T-helper 1 cell treated with Interleukin-12 subunit alpha and Interleukin-12 subunit beta and Interleukin-4 antibody, amounts not matched to agents 30 ng/mL and 1 ng/mL, for 36 hours (primary cell): Measurements from ENCODE around the gene FSCN2. TPM values are rescaled to one million over a fixed set of nuclear protein-coding genes. Genes with fewer than 3 reads are reported as not detected.

Source experiments
- intact Hi-C: fragments of 100-400 bp; cut with micrococcal nuclease; formaldehyde crosslinking; loops from one replicate; pipeline ENCODE4 v1.15.1; 2024
- total RNA-seq: library from RNA; stranded (reverse); gene quantifications from 2 replicates; pipeline ENCODE4 v1.2.3, GENCODE V29; 2022

FSCN2 gene, protein sequence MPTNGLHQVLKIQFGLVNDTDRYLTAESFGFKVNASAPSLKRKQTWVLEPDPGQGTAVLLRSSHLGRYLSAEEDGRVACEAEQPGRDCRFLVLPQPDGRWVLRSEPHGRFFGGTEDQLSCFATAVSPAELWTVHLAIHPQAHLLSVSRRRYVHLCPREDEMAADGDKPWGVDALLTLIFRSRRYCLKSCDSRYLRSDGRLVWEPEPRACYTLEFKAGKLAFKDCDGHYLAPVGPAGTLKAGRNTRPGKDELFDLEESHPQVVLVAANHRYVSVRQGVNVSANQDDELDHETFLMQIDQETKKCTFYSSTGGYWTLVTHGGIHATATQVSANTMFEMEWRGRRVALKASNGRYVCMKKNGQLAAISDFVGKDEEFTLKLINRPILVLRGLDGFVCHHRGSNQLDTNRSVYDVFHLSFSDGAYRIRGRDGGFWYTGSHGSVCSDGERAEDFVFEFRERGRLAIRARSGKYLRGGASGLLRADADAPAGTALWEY
- total RNA-seq = 0.27 and 0.37 TPM in 2 replicates

DNA sequence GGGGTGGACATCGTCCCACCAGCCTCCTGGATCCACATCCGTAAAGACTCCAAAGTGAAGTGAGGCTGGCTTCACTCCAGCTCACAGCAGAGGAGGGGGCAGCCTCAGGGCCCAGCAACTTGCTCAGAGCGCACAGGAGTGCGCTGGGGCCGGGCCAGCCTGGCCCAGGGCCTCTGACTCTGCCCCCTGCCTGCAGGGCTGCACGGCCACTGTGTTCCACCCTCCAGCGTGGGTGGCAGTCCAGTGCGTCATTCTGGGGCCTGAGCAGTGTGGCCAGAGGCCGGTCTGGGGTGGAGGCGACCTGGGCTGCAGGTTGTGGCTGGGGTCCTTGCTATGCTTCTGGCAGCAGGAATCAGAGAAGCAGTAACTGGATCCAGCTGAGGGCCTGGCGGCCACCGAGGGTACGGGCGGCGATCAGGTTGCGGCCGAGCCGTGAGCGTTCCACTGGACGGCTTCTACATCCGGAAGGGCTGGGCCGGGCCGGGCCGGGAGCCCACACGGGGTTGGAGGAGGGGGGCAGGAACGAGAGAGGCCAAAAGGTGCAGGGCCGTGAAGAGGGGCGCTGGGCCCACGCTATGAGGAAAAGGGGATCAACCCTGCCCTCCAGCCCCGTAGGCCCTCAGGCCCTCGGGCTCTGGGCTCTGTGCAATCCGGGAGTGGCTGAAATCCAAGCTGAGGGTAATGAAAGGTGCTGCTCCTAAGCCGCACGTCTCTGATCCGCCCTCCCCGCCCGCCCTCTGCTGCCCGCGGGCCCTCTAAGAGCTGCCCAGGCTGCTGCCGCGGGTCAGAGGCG lies at the start of gene FSCN2:
FSCN2 (plus strand) TSS at position 787 of the 793 bp plus-strand sequence. CDS start 155 bp downstream, outside the sequence.
- intact Hi-C loops = no loop called here

- intact Hi-C loops = loop anchor here (5.0 kb wide), 1 partner anchor 377 kb away; no protein-coding TSS in a partner anchor
Observed at GRCh38 chr17:81479175-81480071, 48.8 kb upstream of the FSCN2 start.

DNA sequence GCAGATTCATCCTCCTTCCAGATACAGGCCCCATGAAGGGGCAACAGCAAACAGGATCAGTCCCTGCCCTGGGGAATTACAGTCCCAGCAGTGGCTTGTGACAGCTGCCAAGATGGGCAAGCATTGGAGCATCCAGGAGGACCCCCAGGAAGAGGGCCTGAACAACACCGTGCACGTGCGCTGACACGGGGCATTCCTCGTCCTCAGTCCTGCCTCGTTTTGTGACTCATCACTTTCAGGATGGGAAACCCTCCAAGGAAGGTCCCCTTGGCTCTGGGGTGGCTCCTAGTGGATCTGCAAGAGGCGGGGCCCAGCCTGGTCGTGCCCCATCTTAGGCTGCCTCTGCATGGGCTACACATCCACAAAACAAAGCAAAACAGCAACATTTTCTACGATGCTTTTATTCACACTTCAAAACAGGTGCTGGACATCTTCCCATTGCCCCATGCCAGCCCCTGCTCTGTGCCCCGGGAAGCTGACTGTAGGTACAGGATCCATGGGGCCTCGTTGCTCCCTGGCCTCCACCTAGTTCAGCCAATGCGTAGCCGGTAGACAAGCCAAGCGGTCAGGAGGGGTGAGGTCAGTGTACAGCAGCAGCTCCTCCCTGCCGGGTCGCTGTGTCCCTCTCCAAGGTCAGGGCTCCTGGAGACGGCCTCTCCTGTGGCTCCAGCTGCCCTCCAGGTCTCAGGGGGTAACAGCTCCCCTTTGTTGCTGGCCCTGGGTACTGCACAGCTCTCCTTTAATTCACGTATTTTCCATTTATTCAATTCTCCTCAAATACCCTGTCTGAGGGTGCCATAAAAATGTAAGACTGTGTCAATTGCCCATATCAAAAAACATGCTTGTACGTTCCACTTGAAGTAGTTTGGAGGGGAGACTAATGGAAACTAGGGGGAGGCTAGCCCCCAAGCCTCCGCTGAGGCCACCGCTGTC lies 47.8 kb upstream of the FSCN2 start:
- intact Hi-C loops = loop anchor here (5.0 kb wide), 1 partner anchor 378 kb away; no protein-coding TSS in a partner anchor

- intact Hi-C loops = loop anchor here (5.0 kb wide), 1 partner anchor 379 kb away; no protein-coding TSS in a partner anchor
Observed at GRCh38 chr17:81481073-81481799, 46.9 kb upstream of the FSCN2 start.

DNA sequence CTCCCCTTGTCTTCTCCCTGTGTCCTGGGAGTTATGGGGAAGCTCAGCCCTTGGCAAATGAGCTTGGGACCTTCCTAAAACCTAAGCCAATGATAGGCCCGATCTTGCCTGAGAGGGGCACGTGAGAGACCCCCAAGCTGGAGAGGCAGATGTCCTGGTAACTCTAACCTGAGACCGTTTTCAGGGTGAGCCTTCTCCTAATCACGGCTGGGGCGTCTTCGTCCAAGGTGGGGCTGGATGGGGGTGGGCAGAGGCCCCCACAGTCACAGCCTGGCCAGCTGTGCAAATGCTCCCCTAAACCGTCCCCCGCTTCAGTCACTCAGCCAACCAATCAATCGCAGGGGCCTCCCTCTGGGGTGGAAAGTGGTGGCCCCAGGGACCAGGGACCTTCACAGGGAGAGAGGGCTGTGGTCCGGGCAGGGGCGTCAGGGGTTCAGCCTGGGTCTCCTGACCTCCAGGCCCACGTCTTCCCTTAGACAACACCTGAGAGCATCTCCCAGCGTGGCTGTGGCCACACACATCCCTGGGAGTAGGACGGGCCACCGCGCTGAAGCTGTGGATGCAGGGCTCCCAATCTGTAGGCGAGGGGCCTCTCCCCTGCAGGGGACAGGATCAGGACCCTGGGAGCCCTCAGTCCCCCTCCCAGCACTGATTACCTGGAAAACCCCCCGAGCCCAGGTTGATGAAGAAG lies 46.2 kb upstream of the FSCN2 start:
- intact Hi-C loops = loop anchor here (5.0 kb wide), 1 partner anchor 380 kb away; no protein-coding TSS in a partner anchor

DNA sequence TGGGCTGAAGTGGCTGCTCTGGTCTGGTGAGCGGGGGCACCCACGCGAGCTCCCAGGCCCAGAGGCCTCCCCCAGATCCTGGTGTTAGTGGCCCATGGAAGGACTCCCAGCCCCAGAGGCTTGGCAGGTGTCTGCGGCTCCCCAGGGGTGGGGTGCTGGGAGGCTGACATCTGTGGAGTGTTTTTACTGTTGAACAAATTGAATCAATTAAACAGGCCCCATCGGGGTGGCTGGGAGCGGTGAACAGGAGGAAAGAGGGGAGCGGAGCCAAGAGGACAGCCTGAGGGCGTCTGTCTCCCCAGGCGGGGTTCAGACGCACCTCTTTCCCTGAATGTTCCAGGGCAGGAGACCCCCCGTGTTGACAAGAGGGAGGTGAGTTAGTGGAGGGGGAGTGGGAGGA lies 45.5 kb upstream of the FSCN2 start:
- intact Hi-C loops = loop anchor here (5.0 kb wide), 1 partner anchor 380 kb away; no protein-coding TSS in a partner anchor

- intact Hi-C loops = loop anchor here (5.0 kb wide), 1 partner anchor 381 kb away; no protein-coding TSS in a partner anchor
Observed at GRCh38 chr17:81483085-81483861, 44.9 kb upstream of the FSCN2 start.

DNA sequence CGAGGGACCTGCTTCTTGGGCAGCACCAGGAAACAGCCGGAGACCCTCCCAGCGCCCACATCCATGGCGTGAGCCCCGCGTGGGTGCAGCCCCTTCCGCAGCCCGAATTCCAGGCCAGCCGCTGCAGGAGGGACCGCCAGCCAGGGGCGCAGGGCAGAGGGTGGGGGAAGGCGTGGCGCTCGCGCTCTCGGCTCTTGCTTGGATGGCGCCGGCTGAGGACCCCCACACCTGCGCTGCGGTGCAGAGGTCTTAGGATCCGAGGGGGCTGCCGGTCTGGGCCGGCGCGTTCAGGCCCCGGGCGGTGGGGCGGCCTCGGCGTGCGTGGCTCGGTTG lies 44.3 kb upstream of the FSCN2 start:
- intact Hi-C loops = loop anchor here (1.0 to 5.0 kb wide), 7 partner anchors 69 to 382 kb away; partner anchors contain the start of genes BAHCC1, FAAP100, NDUFAF8 and SLC38A10

DNA sequence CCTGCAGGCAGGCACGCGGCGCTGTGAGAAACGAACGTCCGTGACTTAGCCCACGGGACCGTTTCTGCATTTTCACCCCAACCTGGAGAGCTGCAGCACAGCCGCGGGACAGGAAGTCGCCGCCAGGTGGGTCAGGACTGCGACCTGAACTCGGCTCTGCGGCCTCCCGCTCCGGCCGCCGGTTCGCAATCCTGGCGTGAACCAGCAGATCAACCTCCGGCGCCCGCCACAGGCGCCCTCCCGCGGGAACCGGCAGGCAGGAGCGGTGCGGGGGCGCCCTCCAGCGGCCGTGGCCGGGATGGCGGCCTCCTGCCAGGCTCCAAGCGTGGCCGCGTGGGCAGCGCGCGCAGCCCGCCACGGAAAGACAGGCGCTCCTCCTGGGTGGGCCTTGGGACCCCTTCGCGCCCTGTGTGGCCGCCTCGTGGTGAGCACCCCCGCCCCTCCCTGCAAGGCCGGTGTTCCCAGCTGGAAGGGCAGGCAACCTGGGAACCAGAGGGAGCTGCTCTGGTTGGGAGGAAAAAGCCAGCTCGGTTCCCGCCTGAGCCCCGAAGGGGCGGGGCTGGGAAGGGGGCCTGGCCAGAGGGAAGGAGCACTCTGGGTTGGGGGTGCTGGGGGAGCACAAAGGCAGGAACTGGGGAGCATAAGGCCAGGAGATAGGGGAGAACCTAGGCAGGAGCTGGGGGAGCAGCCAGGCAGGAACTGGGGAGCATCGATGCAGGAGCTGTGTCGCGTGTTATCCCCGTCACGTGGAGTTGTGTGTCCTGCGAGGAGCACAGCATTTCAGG lies 43.8 kb upstream of the FSCN2 start:
- intact Hi-C loops = loop anchor here (1.0 to 5.0 kb wide), 7 partner anchors 68 to 382 kb away; partner anchors contain the start of genes BAHCC1, FAAP100, NDUFAF8 and SLC38A10

DNA sequence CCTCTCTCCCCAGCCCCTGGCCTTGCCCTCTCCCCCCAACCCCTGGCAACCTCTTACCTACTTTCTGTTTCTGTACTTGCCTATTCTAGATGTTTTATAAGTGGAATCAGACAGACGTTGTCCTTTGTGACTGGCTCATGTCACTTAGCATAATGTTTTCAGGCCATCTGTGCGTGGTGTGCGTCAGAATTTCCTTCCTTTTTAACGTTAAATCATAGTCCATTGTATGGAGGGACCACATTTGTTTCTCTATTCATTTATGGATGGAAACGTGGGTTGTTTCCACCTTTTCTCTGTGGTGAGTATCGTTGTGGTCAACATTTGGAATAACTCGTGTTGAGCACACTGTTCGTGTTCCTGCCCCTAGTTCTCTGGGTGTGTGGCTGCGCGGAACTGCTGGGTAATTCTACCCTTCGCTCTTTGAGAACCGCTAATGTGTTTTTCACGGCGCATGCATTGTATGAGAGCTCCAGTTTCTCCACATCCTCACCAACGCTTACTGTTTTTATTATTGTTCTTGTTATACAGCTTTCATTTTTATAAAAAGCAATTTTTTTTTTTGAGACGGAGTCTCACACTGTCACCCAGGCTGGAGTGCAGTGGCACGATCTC lies 41.9 kb upstream of the FSCN2 start:
- intact Hi-C loops = loop anchor here (2.0 kb wide), 1 partner anchor 24 kb away; no protein-coding TSS in a partner anchor

DNA sequence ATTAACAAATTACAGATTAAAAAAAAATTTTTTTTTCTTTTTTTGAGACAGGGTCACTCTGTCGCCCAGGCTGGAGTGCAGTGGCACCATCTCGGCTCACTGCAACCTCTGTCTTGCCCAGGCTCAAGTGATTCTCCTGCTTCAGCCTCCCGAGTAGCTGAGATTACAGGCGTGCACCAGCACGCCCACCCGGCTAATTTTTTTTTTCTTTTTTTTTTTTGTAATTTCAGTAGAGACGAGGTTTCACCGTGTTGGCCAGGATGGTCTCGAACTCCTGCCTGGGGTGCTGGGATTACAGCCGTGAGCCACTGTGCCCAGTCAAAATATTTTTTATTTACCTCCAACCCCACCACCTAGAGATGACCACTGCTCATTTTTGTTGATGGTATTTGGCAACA lies 41.1 kb upstream of the FSCN2 start:
- intact Hi-C loops = loop anchor here (1.0 to 2.0 kb wide), 2 partner anchors 24 to 27 kb away; no protein-coding TSS in a partner anchor

GRCh38 chr17:81487487-81488275 lies 40.5 kb upstream of the FSCN2 start:
- intact Hi-C loops = loop anchor here (1.0 to 2.0 kb wide), 3 partner anchors 23 to 453 kb away; partner anchors contain the start of gene BAIAP2

GRCh38 chr17:81488276-81488860 lies 39.8 kb upstream of the FSCN2 start:
- intact Hi-C loops = loop anchor here (2.0 kb wide), 1 partner anchor 454 kb away; the partner anchor contains the start of gene BAIAP2
